Activated CD4-positive, CD25-positive, alpha-beta regulatory T cell (primary cell): Measurements from ENCODE around the gene RSPRY1.
"Not testable (repeated sequence)": the region's sequence is repeated elsewhere in the genome, so short reads cannot be mapped to it uniquely, and the experiment has no call there.

ENCODE experiments used
- DNase-seq, 4 experiments: peaks; one replicate each; lab custom pipeline; 2025; lab: John Stamatoyannopoulos, UW

RSPRY1 gene

GRCh38 chr16:57271867-57272495 is 85.9 kb downstream of the RSPRY1 start:
- no peak for DNase-seq

DNA sequence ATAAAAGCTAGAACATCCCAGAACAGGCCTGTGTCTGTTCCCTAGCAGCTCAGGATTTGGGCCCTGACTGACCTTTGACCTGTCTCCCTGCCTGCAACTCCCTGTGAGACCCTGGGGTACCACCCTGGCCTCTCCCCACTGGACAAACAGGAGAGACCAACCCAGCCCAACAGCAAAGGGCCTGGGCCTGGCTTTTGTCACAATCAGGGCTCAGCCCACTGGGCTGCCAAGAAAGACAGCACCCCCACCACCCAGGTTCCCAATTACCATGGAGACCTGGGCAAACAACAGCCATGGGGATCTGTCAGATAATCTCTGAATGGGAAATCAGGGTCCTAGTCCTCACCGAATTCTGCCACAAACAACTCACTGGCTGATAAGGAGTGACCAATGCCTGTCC is 87.2 kb downstream of the RSPRY1 start:
- no peak for DNase-seq

DNA sequence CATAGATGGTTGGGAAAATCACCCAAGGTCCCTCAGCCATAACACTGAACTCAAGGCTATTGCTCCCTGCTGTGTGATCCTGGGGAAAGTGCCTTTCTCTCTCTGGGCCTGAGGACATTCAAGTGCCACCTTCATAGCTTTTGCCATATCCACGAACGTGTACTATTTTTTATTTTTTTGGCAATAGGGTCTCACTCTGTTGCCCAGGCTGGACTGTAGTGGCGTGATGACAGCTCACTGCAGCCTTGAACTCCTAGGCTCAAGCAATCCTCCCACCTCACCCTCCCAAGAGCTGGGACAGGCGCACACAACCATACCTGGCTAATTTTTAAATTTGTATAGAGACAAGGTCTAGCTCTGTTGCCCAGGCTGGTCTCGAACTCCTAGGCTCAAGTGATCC is 87.7 kb downstream of the RSPRY1 start:
- DNase-seq: no peak

DNA sequence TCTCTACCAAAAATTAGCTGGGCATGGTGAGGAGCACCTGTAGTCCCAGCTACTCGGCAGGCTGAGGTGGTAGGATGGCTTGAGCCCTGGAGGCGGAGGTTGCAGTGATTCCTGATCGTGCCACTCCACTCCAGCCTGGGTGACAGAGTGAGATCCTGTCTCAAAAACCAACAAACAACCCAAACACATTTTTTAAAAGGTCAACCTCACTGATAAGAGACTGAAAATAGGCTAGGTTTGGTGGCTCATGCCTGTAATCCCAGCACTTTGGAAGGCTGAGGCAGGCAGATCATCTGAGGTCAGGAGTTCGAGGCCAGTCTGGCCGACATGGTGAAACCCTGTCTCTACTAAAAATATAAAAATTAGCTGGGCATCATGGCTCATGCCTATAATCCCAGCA is 89.8 kb downstream of the RSPRY1 start:
- DNase-seq: not testable (repeated sequence)

GRCh38 chr16:57276596-57276995 is 90.5 kb downstream of the RSPRY1 start:
- no peak for DNase-seq

DNA sequence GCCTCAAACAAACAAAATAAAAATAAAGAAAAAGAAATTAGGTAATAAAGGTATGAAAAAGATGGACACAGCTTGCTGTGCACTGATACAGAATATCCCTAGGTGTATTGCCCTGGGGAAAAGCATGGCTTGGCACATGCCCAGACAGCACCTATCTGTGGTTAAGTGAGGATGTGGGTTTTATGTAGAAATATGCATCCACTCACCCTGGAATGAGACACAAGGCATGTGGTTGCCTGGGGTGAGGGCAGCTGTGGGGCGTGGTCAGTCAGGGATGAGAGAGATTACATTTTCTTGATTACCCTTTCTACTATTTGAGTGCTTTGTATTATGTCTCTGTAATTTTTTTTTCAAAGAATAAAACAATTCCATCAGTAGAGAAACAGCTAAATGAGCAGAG is 91.5 kb downstream of the RSPRY1 start:
- no peak for DNase-seq

- DNase-seq: no peak
These were observed 92.4 kb downstream of the RSPRY1 start for GRCh38 chr16:57278494-57278893.

DNA sequence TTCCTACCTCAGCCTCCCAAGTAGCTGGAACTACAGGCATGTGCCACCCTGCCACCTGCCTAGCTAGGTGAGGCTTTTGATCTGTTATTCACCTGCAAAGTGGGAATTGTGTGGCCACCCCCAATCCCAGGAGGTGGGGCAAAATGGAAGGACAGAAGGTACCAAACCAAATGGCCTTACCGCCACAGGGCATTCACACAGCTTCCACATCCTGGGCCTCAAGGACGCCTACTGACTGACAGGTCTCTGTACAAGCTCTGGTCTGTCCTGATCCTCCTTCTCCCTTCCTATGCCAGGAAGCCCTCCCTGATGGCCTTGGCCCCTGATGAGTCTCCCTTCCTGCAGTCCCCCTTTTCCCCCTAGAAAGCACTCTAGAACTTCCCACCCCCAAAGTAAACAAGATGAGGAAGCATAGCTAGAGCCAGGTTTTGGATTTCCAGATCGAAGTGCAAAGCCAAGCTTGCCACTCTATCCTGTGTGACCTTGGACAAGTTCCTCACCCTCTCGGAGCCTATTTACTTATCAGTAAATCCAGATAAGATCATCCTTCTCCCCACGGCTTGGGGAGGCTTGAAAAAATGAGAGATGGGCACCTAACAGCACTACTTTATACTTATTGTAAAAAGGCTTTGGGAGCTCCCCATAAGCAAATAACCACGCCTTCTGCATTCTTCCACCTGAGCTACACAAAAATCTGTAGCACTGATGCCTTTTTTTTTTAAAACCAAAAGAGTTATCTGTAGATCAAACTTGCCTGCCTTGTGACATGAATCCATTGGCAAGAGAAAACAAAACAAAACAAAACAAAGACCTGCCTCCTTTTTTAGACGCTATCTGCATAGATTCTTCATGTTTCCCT is 93.9 kb downstream of the RSPRY1 start:
- DNase-seq: no peak

DNA sequence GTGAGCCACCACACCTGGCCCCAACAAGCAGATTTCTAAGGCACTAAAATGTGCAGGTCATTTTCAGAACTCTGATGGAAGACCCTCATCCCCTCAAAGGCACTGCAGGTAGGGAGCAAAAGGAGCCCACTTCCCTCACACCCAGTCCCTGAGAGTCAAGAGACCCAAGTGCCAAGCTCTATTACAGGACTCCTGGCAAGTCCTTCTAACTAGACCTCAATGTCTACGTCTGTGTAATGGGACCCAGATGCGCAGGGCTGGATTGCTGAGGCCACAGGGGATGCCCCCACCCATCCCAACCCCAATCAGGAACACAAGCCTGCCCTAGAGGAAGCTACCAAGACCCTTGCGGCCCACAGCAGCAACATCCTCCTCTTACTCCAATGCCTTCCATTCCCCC is 95.7 kb downstream of the RSPRY1 start:
- no peak for DNase-seq

- DNase-seq: no peak
These were observed 96.5 kb downstream of the RSPRY1 start for GRCh38 chr16:57282510-57283213.

GRCh38 chr16:57283214-57283958 is 97.3 kb downstream of the RSPRY1 start:
- DNase-seq: no peak

DNA sequence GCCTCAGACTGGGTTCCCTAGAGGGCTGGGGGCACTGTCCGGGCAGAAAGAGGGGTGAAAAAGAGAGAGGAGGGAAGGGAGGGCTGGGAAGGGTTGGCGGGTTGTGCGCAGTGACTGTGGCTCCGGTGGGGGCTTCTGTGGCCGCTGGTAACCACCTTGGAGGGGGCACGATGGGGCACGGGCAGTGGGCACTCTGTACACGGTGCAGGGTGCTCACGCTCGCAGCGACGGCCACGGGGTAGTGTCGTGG is 97.8 kb downstream of the RSPRY1 start:
- DNase-seq: no peak

- no peak for DNase-seq
These were observed 98.3 kb downstream of the RSPRY1 start, which contains the start of gene PLLP for GRCh38 chr16:57284209-57284951. TSS of gene PLLP (minus strand) at chr16:57284672. CDS start at chr16:57284540, 132 bp downstream.

GRCh38 chr16:57284952-57285363 is 98.8 kb downstream of the RSPRY1 start:
- DNase-seq: no peak

DNA sequence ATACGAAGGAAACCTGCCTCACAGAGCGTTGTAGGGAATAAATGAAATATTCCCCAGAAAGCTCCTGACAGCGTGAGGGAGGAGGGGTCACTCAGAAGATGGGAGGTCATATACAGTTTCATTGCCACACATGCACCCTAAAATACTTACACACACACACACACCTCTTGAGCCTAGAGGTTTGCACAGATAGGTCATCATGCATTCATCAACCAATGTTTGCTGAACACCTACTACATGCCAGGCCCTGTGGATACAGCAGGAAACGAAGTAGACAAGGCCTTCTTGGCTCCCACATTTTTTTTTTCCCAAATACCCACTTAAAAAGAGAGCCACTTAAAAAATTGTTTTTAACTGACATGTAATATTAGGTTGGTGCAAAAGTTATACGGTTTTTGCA is 99.2 kb downstream of the RSPRY1 start:
- DNase-seq: no peak

DNA sequence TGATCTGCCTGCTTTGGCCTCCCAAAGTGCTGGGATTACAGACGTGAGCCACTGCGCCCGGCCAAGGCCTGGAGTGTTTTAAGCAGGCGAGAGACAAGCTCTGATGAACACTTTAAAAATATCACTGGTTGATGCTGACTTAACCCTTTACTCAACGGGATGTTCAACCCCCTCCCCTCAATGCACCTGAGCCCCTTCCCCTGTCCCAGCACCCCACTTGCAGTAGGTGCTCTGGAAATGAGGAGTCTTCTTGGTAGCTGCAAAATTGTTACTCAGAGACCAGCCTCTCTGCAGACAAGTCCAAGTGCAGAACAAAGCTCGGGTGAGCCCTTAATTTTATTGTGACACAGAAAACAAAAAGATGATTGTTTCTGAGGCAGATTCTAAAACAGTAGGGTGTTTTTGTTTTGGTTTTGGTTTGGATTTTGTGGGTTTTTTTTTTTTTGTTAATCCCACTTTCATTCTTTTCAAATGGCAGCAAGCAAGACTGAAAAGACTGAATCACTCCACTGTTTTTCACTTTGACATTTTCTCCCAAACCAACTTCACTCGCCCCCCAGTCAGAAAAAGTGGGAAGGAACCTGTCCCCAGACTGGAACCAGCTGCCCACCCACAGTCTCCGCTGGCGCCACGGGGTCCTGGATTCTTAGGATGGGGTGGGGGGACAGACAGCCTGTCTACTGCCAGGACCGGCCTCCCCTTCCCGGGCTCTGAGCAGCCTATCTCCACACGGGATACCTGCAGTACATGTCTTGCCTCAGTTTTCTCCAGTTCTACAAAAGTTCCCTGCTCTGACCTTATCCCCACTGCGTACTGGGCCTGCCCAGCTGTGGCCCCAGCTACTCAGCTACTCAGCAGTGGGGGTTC is 103.5 kb downstream of the RSPRY1 start:
- DNase-seq: no peak
